Activated naive CD8-positive, alpha-beta T cell treated with anti-CD3 and anti-CD28 coated beads, Interleukin-2, amount 50 U/mL, for 24 hours (primary cell): Measurements from ENCODE around the gene PDE4D.

Experiments used
- ATAC-seq: fragments of 150-1000 bp; cut with Tn5 transposase; one replicate; pipeline ENCODE4 v1.10.0; 2021
- DNase-seq: peaks from one replicate; pipeline ENCODE4 v3.0.0; 2021
- H3K27ac Mint-ChIP-seq: one replicate; pipeline ENCODE4 v1.8.0; 2021; ENCODE audit warnings: mild to moderate bottlenecking, mixed read lengths
- H3K27me3 Mint-ChIP-seq: one replicate; pipeline ENCODE4 v1.8.0; 2021; ENCODE audit warnings: mixed read lengths
- H3K36me3 Mint-ChIP-seq: one replicate; pipeline ENCODE4 v1.8.0; 2021; ENCODE audit warnings: low read depth, mixed read lengths
- H3K4me1 Mint-ChIP-seq: one replicate; pipeline ENCODE4 v1.8.0; 2021; ENCODE audit warnings: mixed read lengths
- H3K4me3 Mint-ChIP-seq: one replicate; pipeline ENCODE4 v1.8.0; 2021; ENCODE audit warnings: mild to moderate bottlenecking, moderate library complexity, mixed read lengths
- H3K9me3 Mint-ChIP-seq: one replicate; pipeline ENCODE4 v1.8.0; 2021; ENCODE audit warnings: mixed read lengths

PDE4D gene

GRCh38 chr5:59715228-59715627, 178.3 kb downstream of the PDE4D start:
- H3K27ac Mint-ChIP-seq, result no peak overlapping the region
- H3K4me1 Mint-ChIP-seq, result no peaks in the 10 kb centered on the region
- peak; percentile 24 for ATAC-seq
- H3K27me3 Mint-ChIP-seq, result no peaks in the 10 kb centered on the region
- no peak for DNase-seq
- H3K9me3 Mint-ChIP-seq, result peaks cover 4% of the 10 kb centered on the region
- H3K4me3 Mint-ChIP-seq, result no peak overlapping the region
- peaks cover 3% of the 10 kb centered on the region for H3K36me3 Mint-ChIP-seq

GRCh38 chr5:59713498-59713844, 180.1 kb downstream of the PDE4D start:
- no peak overlapping the region for H3K27ac Mint-ChIP-seq
- H3K4me1 Mint-ChIP-seq, result no peaks in the 10 kb centered on the region
- no peaks in the 10 kb centered on the region for H3K27me3 Mint-ChIP-seq
- peaks cover 3% of the 10 kb centered on the region for H3K36me3 Mint-ChIP-seq
- ATAC-seq (no peak), DNase-seq (no peak)
- no peak overlapping the region for H3K4me3 Mint-ChIP-seq
- peaks cover 4% of the 10 kb centered on the region for H3K9me3 Mint-ChIP-seq

GRCh38 chr5:59712836-59713497, 180.6 kb downstream of the PDE4D start:
- Mint-ChIP-seq H3K36me3 (peaks cover 3% of the 10 kb centered on the region), H3K4me3 (no peak overlapping the region), H3K27me3 (no peaks in the 10 kb centered on the region), H3K4me1 (no peaks in the 10 kb centered on the region), H3K9me3 (peaks cover 4% of the 10 kb centered on the region), H3K27ac (no peak overlapping the region)
- no peak for ATAC-seq
- no peak for DNase-seq

- Mint-ChIP-seq H3K4me3 (no peak overlapping the region), H3K9me3 (peaks cover 4% of the 10 kb centered on the region), H3K27ac (no peak overlapping the region), H3K4me1 (no peaks in the 10 kb centered on the region), H3K36me3 (peaks cover 3% of the 10 kb centered on the region), H3K27me3 (peaks cover 2% of the 10 kb centered on the region)
- no peak for DNase-seq
- ATAC-seq, result no peak
These were observed 182.2 kb downstream of the PDE4D start for GRCh38 chr5:59711310-59711709.

- Mint-ChIP-seq H3K27ac (no peak overlapping the region), H3K4me1 (no peaks in the 10 kb centered on the region), H3K27me3 (peaks cover 2% of the 10 kb centered on the region), H3K4me3 (no peak overlapping the region), H3K36me3 (peaks cover 3% of the 10 kb centered on the region), H3K9me3 (peaks cover 4% of the 10 kb centered on the region)
- ATAC-seq (no peak), DNase-seq (no peak)
These were observed 183.7 kb downstream of the PDE4D start for GRCh38 chr5:59709846-59710245.

GRCh38 chr5:59709346-59709821, 184.1 kb downstream of the PDE4D start:
- H3K4me1 Mint-ChIP-seq, result no peaks in the 10 kb centered on the region
- no peak overlapping the region for H3K27ac Mint-ChIP-seq
- H3K36me3 Mint-ChIP-seq, result peaks cover 3% of the 10 kb centered on the region
- no peak for ATAC-seq
- peaks cover 4% of the 10 kb centered on the region for H3K9me3 Mint-ChIP-seq
- no peak overlapping the region for H3K4me3 Mint-ChIP-seq
- peaks cover 2% of the 10 kb centered on the region for H3K27me3 Mint-ChIP-seq
- no peak for DNase-seq

- H3K4me3 Mint-ChIP-seq, result no peak overlapping the region
- no peak for ATAC-seq
- DNase-seq, result no peak
- H3K36me3 Mint-ChIP-seq, result no peaks in the 10 kb centered on the region
- peaks cover 2% of the 10 kb centered on the region for H3K27me3 Mint-ChIP-seq
- H3K9me3 Mint-ChIP-seq, result no peaks in the 10 kb centered on the region
- no peak overlapping the region for H3K27ac Mint-ChIP-seq
- H3K4me1 Mint-ChIP-seq, result no peaks in the 10 kb centered on the region
These were observed 188.6 kb downstream of the PDE4D start for GRCh38 chr5:59704936-59705335.

GRCh38 chr5:59703789-59704188, 189.7 kb downstream of the PDE4D start:
- Mint-ChIP-seq H3K9me3 (no peaks in the 10 kb centered on the region), H3K27me3 (peaks cover 2% of the 10 kb centered on the region), H3K27ac (no peak overlapping the region), H3K36me3 (no peaks in the 10 kb centered on the region), H3K4me3 (no peak overlapping the region), H3K4me1 (no peaks in the 10 kb centered on the region)
- ATAC-seq, result no peak
- DNase-seq, result no peak

- Mint-ChIP-seq H3K4me3 (no peak overlapping the region), H3K36me3 (no peaks in the 10 kb centered on the region), H3K9me3 (peaks cover 4% of the 10 kb centered on the region), H3K4me1 (no peaks in the 10 kb centered on the region), H3K27ac (no peak overlapping the region), H3K27me3 (no peaks in the 10 kb centered on the region)
- no peak for ATAC-seq
- no peak for DNase-seq
These were observed 195.0 kb downstream of the PDE4D start for GRCh38 chr5:59698207-59699178.

- no peak for ATAC-seq
These were observed 199.1 kb downstream of the PDE4D start for GRCh38 chr5:59694411-59694810.

GRCh38 chr5:59693492-59694309, 199.8 kb downstream of the PDE4D start:
- no peaks in the 10 kb centered on the region for H3K4me1 Mint-ChIP-seq
- no peak overlapping the region for H3K27ac Mint-ChIP-seq
- H3K27me3 Mint-ChIP-seq, result no peaks in the 10 kb centered on the region

More at GRCh38 chr5:59694411-59694810, 199.1 kb downstream of the PDE4D start:
- DNase-seq, result no peak
- H3K4me1 Mint-ChIP-seq, result no peaks in the 10 kb centered on the region
- H3K27me3 Mint-ChIP-seq, result no peaks in the 10 kb centered on the region
- no peak overlapping the region for H3K4me3 Mint-ChIP-seq
- no peaks in the 10 kb centered on the region for H3K36me3 Mint-ChIP-seq
- H3K27ac Mint-ChIP-seq, result no peak overlapping the region
- peaks cover 6% of the 10 kb centered on the region for H3K9me3 Mint-ChIP-seq

GRCh38 chr5:59685793-59686192, 207.7 kb downstream of the PDE4D start:
- H3K36me3 Mint-ChIP-seq, result no peaks in the 10 kb centered on the region
- no peaks in the 10 kb centered on the region for H3K27me3 Mint-ChIP-seq
- H3K27ac Mint-ChIP-seq, result no peak overlapping the region
- no peaks in the 10 kb centered on the region for H3K4me1 Mint-ChIP-seq
- peaks cover 3% of the 10 kb centered on the region for H3K9me3 Mint-ChIP-seq
- no peak for DNase-seq
- H3K4me3 Mint-ChIP-seq, result no peak overlapping the region
- no peak for ATAC-seq

More at GRCh38 chr5:59693492-59694309, 199.8 kb downstream of the PDE4D start:
- ATAC-seq (no peak), DNase-seq (no peak)
- Mint-ChIP-seq H3K36me3 (no peaks in the 10 kb centered on the region), H3K9me3 (peaks cover 6% of the 10 kb centered on the region), H3K4me3 (no peak overlapping the region)

GRCh38 chr5:59685191-59685530, 208.4 kb downstream of the PDE4D start:
- Mint-ChIP-seq H3K27ac (no peak overlapping the region), H3K27me3 (no peaks in the 10 kb centered on the region), H3K36me3 (no peaks in the 10 kb centered on the region), H3K4me1 (no peaks in the 10 kb centered on the region), H3K4me3 (no peak overlapping the region), H3K9me3 (peaks cover 3% of the 10 kb centered on the region)
- ATAC-seq (no peak), DNase-seq (no peak)

- Mint-ChIP-seq H3K4me3 (no peak overlapping the region), H3K27ac (no peak overlapping the region), H3K9me3 (no peaks in the 10 kb centered on the region), H3K27me3 (no peaks in the 10 kb centered on the region), H3K36me3 (no peaks in the 10 kb centered on the region), H3K4me1 (no peaks in the 10 kb centered on the region)
- no peak for DNase-seq
- ATAC-seq, result no peak
These were observed 208.9 kb downstream of the PDE4D start for GRCh38 chr5:59684388-59685190.
